Pulmonary artery endothelial cell (primary cell): ENCODE results near the gene GNAT2. TPM values are rescaled to one million over a fixed set of nuclear protein-coding genes. Genes with fewer than 3 reads are reported as not detected.

Experiments used
- DNase-seq: peaks from one replicate; pipeline ENCODE4 v3.0.0-alpha.2; 2011; ENCODE audit warnings: low read depth, low spot score
- total RNA-seq: library from RNA; depleted of rRNA; stranded (reverse); fragments of >200 nt; gene quantifications from 2 replicates; pipeline ENCODE4 v1.2.3, GENCODE V29; 2014

GNAT2 gene
- total RNA-seq, 1 donor from 2014 or later: 0.26 TPM

DNA sequence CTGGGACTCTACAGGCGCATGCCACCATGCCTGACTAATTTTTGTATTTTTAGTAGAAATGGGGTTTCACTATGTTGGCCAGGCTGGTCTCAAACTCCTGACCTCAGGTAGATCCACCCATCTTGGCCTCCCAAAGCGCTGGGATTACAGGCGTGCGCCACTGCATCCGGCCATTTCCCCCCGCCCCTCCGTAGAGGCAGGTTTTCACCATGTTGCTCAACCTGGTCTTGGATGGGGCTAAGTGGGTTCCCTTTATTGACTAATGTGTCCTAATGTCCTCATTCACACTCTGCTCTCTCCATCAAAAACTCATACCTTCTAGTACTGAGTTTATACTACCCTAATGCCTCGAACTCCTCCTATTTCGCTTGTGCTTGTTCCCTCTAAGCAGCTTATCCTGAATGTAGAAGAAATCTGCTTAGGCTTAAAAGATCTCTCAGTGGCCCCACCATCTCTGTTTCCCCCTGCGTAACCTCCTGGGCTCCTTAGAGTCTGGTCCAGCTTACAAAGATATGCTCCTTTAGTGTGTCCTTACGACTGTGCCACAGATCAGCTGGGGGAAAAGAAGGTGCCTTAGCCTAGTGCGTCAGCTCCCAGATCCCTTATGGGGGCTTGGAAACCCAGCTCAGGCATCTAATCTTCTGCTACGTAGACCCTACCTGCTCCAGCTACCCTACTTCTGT lies 8.0 kb downstream of the GNAT2 start:
- DNase-seq: no peak

DNA sequence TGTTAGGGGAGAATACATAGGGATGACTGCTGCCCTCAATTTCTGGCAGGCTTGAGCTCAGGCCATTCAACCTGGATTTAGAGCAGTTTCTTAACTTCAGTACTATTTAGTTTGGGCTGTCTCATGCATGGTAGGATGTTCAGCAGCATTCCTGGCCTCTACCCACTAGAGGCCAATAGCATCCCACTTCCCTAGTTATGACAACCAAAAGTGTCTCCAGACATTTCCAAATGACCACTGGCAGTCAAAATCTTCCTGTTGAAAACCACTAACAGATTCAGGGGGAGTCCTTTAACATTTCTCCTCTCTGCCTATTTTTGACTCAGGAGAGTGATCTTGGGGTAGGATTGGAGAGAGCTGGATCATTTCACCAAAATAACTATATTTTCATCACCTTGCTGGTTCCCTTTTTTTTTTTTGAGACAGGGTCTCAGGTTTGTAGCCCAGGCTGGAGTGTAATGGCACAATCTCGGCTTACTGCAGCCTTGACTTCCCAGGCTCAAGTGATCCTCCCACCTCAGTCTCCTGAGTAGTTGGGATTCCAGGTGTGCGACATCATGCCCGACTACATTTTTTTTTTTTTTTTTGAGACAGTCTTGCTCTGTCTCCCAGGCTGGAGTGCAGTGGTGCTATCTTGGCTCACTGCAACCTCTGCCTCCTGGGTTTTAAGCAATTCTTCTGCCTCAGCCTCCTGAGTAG lies 8.7 kb downstream of the GNAT2 start:
- DNase-seq: no peak

DNA sequence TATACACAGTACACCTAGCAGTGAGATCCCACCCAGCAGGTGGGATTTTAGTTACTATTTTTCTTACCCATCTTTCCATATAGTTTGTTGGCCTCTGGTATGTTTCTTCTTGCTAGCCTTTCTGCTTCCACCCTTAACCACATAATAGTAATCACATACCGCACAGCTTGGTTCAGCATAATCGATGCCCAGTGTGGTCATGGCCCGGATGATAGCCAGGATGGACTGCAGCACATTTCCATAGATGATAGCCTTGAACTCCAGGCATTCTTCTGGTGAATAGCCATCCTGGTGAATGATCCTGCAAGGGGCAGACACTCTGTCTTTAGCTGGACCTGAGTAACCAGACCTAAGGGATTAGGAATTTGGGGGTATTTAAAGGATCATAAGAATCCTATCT lies 9.5 kb downstream of the GNAT2 start:
- no peak for DNase-seq

DNA sequence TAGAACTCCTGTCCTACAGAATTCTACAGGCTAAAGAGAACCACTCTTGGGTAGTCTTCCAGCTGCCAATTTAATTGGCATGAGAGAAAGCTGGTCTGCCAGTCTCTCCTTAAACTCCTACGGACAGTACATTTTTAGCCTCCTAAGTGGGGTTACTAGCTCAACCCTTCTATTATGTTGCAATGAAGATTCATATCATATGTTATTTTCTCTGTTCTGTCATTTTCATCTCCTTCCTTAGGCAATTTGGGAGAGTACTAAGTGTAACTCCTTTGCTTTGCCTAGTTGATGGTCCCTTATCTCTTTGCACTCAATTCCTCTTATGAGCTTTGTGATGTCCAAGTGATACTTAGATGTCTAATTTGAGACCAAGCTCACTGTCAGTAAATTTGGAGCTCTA lies 14.0 kb downstream of the GNAT2 start:
- no peak for DNase-seq

DNA sequence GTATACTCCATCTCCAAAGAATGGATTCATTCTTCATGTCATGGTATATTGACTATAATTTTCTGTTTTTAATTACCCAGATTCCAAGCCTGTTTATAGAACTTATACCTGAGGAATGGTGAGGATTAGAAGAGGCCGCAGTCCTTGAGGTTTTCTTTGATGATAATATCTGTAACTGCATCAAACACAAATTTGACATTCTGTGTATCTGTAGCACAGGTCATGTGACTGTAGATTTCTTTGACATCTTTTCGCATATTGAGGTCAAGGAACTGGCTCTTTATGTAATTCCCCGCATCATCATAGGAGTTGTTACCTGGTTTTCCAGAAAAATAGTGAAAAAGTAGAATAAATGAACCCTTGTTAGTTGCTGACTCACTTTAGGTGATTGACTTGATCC lies 16.2 kb downstream of the GNAT2 start:
- no peak for DNase-seq

DNA sequence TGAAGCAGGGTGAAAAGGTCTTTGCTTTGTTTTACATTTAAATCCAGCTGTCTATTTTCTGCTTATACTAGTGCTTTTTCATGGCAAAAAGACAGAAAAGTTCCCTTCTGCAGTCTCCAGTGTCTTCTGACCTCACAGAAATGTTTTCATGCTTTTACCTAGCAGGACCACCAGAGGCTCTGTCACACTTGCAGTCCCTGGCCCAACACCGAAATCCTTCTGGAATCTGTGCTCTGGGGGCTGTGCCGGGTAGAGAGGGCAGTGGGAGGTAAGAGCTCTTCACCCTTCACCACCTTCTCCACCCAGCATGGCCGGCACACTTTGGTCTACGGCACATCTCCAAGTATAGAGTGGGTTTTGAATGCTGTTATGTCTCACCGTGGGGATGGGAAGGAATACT lies 20.8 kb downstream of the GNAT2 start:
- no peak for DNase-seq

DNA sequence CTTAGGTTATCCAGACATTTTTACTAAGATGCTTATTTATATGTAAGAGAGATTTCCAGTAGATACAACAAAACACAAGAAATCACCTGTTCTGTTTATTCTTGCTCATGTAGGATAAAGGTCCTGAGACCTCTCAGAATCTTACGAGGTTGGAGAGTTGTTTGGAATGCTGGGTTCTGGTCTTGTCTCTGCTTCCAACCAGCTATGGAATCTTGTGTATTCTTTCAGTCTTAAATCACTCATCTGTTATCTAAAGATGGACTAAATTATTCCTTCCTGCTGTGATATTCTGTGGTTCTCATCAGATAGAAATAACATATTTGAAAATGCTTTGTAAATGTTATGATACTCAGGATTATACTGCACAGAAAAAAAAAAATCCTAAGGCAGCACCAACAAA lies 21.3 kb downstream of the GNAT2 start:
- DNase-seq: no peak

DNA sequence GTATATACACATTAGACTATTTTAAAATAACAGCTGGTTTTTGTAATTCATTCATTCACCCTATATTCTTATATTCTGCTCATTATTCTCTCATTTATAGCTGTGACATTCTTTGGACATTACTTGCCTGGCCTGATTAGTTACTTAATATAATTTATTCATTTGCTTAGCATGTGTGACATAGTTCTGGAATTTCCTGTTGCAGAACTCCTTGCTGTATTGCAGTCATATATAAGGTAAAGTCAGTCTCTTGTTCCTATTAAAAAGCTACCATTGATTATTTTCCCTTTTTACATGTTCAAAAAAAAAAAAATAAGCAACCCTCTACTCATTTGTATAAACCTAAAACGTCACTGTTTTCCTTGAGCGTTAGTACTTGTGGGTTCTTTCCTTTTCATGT lies 23.9 kb downstream of the GNAT2 start:
- no peak for DNase-seq

DNA sequence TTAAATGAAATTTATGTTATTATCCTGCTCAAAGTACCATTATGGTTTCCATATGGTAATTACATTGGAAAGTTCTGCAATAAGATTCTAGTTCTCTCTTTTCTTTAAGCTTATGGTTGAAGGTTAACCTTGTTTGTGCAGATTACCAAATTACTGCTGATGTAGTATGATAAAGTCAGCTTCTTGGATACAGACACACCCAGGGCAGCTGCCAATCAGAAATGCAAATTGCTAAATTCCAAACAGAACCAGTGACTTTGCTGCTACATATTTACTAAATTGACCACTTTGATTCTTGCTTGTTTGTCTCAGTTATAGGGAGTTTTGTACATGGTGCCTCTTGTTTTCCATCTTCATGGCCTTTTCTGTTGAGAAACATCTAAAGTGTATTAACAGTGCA lies 26.5 kb downstream of the GNAT2 start:
- no peak for DNase-seq

DNA sequence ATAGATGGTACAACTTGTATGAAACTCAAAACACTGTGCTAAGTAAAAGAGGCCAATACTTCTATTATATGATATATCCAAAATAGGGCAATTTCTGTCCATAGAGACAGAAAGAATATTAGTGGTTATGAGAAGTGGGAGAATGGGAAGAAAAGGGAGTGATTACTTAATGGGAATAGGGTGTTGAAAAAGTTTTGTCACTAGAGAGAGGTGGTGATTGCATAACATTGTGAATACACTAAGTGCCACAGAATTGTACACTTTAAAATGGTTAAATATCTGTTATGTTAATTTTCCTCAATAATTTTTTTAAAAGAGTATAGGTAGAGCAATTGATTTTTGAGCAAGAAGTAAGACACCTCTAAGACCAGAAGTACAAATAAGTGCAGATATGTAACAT lies 29.7 kb downstream of the GNAT2 start:
- DNase-seq: no peak

DNA sequence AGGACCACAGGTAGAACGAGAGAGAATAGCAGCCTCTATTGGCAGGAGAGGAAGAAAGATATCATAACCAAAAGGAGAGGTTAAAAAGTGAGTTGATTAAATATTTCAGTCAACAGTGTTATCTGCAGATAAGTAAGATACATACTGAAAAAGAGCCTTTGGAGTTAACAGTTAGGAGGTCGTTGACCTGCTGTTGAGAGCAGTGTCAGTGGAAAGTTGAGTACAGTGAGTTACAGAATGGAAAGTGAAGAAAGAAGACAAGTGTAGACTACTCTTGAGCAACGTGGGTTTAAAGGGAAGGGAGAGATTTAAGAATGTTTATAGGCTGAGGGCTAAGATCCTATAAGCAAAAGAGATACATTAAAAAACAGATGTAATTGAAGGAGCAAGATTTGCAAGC lies 30.2 kb downstream of the GNAT2 start:
- no peak for DNase-seq

DNA sequence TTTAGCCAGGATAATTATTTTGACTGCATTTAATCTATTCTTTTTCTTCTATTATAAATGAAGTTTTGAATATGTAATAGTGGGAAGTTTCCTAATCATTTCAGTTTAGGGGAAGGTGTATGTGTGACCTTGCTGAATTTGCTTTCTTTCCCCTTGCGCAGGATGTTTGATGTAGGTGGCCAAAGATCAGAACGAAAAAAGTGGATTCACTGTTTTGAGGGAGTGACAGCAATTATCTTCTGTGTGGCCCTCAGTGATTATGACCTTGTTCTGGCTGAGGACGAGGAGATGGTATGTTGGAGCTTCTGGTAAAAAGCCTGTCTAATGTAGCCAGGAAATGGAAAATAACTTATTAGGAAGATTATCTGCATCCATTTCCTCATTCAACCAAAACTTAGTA lies 33.4 kb downstream of the GNAT2 start:
- DNase-seq: no peak

DNA sequence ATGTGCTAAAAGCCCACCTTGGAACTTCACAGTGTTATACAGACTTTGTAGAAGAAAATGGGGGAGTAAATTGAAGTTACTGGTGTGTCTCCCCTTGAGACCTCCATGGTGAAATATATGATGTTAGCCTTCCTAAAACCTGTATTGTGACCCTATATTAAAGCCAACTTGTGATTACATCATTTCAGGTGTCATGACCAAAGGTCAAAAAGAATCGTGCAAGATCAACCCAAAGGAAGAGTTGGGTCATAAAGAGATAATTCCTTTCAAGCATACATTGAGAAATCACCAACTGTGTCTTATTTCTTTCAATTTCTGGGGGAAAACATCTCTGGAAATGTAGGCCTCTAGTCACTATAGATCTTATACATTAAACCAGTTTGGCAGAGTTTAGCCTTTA lies 34.6 kb downstream of the GNAT2 start:
- DNase-seq: no peak

DNA sequence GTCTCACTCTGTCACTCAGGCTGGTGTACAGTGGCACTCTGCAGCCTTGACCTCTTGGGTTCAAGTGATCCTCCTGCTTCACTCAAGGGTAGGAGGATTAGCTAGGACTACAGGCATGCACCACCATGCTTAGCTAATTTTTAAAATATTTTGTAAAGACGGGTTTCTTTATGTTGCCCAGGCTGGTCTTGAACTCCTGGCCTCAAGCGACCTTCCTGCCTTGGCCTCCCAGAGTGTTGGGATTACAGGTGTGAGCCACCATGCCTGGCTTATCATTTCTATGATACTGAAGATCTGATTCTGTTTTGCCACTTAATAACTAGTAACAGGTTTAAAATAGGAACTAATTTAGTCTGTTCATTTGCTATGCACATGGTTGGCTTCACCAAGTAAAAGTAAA lies 37.4 kb downstream of the GNAT2 start:
- DNase-seq: no peak

DNA sequence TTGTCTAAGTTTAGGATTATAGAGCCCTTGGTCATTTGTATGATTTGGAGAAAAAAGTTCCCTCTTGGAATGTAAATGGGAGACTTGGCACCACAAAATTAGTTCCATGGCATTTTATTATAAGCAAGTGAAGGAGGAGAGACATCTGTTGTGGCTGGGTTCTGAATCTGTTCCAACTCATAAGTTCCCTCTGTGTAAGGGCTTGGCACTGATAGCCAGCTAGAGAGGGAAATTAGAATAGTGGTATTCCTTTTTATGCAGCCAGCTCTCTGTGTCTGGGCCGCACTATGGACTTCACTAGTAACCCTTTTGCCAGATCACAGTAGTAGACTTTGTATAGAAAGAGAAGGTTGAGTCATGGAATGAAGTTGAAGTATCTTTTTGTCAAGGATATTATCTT lies 39.9 kb downstream of the GNAT2 start:
- DNase-seq: no peak

DNA sequence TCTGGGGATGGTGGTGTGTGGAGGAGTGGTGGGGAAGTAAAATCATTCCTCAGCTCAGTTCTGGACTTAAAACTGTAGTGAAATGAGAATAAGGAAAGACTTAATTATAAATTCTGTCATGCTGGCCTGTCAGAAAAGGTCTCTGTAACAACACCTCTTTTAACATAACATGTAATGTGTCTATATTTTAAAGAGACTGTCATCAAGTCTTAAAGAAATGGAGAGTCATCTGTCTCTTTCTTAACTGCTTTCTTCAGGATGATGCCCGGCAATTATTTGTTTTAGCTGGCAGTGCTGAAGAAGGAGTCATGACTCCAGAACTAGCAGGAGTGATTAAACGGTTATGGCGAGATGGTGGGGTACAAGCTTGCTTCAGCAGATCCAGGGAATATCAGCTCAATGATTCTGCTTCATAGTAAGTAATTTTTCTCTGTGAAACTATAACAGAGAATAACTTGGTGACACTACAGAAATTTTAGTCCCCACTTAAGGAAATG lies 40.4 kb downstream of the GNAT2 start:
- DNase-seq: no peak

DNA sequence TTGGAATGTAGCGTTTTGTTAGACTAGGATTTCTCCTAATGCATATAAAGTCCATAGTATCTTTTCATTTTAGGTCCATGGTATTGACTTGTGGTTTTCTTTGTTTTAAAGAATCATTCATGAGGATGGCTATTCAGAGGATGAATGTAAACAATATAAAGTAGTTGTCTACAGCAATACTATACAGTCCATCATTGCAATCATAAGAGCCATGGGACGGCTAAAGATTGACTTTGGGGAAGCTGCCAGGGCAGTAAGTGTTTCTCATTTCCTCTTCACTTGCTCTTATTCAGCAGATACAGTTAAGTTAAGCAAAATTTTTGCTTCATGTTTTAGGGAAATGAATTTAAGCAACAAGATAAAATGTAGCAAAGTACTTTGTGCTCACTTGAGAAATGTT lies 45.6 kb downstream of the GNAT2 start:
- DNase-seq: no peak

DNA sequence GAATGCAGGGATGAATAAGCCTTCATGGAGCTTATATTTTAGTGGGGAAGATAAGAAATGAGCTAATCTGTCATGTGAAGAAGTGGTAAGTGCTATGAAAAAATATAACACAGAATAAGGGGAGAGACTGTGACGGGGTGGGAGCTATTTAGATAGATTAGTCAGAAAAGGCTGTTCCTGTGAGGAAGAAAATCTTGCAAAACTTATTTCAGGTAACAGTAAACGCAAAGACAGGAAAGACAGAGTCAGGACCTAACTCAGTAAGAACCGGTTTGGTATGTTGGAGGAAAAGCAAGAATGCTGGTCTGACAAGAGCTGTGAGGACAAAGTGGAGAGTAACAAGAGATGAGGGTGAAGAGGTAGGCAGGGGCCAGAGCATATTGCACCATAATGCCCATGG lies 49.0 kb downstream of the GNAT2 start:
- no peak for DNase-seq

DNA sequence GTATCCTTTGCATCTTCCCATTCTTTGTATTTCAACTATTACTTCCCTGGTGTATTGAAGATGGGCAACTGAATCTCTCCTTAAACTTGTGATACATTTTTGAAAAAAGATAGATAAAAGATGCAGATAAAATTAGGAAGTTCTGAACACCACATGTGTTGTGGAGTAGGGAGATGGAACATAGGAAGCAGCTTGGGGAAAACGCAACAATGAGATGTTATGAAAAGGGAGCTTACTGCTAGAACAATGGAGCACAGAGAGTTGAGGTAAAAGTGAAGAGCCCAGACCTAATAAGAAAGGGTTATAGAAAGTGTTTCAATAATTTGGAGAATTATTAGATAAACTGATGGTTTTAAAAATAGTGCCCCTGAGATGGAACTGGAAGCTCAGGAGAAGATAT lies 50.1 kb downstream of the GNAT2 start:
- DNase-seq: no peak

DNA sequence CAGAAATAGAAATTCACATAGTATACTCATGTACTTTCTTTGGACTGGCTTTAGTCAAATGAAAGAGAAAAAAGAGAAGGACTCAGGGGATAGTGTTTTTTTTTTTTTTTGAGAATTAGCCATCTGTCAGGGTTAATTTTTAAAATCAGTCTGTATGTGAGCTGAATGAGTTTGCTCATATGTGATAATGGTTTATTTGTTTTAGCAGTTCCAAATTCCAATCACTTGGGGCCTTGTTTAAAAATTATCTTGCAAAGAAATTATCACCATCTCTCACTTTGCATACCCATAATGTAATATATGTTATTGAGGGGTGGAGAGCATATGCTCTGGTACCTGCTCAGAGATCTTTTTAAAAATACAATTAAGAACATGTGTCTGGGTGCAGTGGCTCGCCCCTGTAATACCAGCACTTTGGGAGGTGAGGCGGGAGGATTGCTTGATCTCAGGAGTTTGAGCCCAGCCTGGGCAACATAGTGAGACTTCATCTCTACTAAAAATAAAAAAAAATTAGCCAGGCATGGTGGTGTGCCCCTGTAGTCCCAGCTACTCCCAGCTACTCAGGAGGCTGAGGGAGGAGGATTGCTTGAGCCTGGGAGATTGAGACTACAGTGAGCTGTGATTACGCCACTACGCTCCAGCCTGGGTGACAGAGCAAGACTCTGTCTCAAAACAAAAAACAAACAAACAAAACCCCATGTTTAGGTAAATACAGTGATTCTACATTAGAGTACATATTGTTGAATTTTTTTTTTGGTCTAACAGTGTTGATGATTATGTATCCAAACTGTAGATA lies 51.3 kb downstream of the GNAT2 start:
- DNase-seq: no peak

DNA sequence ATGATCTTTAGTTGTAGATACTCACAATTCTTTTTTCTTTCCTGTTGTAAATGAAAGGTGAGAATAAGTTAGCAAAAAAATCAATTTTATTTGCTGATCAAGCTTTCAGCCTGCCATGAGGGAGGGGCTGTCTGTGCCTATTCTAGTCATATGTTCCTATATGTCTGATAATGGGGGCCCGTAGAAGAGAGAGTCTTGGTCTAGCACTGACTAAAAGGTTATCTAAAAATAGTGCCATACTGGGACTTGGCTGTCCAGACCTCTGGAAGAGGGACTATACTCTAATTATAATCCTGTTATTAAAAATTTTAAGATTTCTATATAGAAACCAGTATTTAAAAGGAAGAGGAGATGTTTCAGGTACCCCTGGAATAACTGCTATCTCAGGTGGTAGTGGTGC lies 52.4 kb downstream of the GNAT2 start:
- no peak for DNase-seq

DNA sequence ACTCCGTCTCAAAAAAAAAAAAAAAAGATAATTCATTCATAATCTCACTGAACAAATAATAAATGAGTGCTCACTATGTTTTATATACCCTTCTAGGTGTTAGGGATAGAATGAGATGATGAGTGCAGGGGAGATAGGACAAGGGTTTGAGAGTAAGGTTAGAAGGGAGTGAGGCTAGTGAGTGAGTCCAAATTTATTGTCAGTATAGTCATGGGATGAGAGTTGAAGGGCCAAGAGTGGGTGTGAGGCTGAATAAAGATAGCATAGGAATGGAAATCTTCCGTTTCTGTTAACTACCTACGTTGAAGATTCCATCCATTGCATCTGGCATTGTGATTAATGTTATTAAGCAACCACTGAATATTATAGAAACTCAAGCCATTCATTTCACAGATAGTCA lies 54.2 kb downstream of the GNAT2 start:
- no peak for DNase-seq
